Natural killer cell (primary cell): ENCODE results near the gene YPEL1. TPM values are rescaled to one million over a fixed set of nuclear protein-coding genes. Genes with fewer than 3 reads are reported as not detected.
"Not testable (repeated sequence)": the region's sequence is repeated elsewhere in the genome, so short reads cannot be mapped to it uniquely, and the experiment has no call there.

Experiments used
- ATAC-seq, 3 donors: fragments of 150-1000 bp in 2 of 3; fragments of 200-7000 bp in 1 of 3; cut with Tn5 transposase; 1 replicate in 1 of 3; 2 replicates in 2 of 3; pipeline ENCODE4 v1.10.0; 2021; ENCODE audit warnings: mild to moderate bottlenecking in 2 of 3, moderate library complexity in 2 of 3
- DNase-seq, 2 donors: peaks; one replicate each; pipeline versions ENCODE4 v3.0.0 to v3.0.0-alpha.2; 2013 to 2021; ENCODE audit warnings: mixed read lengths in 1 of 2
- H3K27ac ChIP-seq: one replicate; pipeline ENCODE4 v1.5.1; 2013; ENCODE audit warnings: mild to moderate bottlenecking, low read length
- H3K27me3 ChIP-seq: one replicate; pipeline ENCODE4 v1.6.1; 2013; ENCODE audit warnings: low read length; ENCODE audit not compliant: control insufficient read depth, insufficient read depth
- H3K36me3 ChIP-seq: one replicate; pipeline ENCODE4 v1.6.1; 2013; ENCODE audit warnings: low read length; ENCODE audit not compliant: control insufficient read depth, insufficient read depth
- H3K4me1 ChIP-seq: one replicate; pipeline ENCODE4 v1.6.1; 2013; ENCODE audit warnings: low read length; ENCODE audit not compliant: control insufficient read depth, insufficient read depth
- H3K4me3 ChIP-seq: one replicate; pipeline ENCODE4 v1.5.1; 2013; ENCODE audit warnings: low read length
- H3K9me3 ChIP-seq: one replicate; pipeline ENCODE4 v1.6.1; 2013; ENCODE audit warnings: low read length; ENCODE audit not compliant: control insufficient read depth, insufficient read depth
- H3K27ac Mint-ChIP-seq, 2 donors: one replicate each; pipeline ENCODE4 v1.8.0; 2022; ENCODE audit warnings: mild to moderate bottlenecking in 2 of 2, mixed read lengths in 2 of 2, moderate library complexity in 1 of 2
- H3K27me3 Mint-ChIP-seq, 2 donors: one replicate each; pipeline ENCODE4 v1.8.0; 2022; ENCODE audit warnings: low read depth in 2 of 2, mixed read lengths in 2 of 2
- H3K36me3 Mint-ChIP-seq: one replicate; pipeline ENCODE4 v1.8.0; 2022; ENCODE audit warnings: mixed read lengths
- H3K4me1 Mint-ChIP-seq, 2 donors: one replicate each; pipeline ENCODE4 v1.8.0; 2022; ENCODE audit warnings: mixed read lengths in 2 of 2
- H3K4me3 Mint-ChIP-seq: one replicate; pipeline ENCODE4 v1.8.0; 2022; ENCODE audit warnings: mild to moderate bottlenecking, moderate library complexity, mixed read lengths
- H3K9me3 Mint-ChIP-seq, 2 donors: one replicate each; pipeline ENCODE4 v1.8.0; 2022; ENCODE audit warnings: mixed read lengths in 2 of 2
- WGBS: methylation state at CpG from one replicate; pipeline ENCODE4 v1.1.7; 2013; ENCODE audit warnings: missing lambda C conversion rate; ENCODE audit not compliant: insufficient coverage; 5-methylcytosine and 5-hydroxymethylcytosine counted together
- intact Hi-C: fragments of 100-400 bp; cut with micrococcal nuclease; formaldehyde crosslinking; loops from one replicate; pipeline ENCODE4 v1.14.2; 2022
- total RNA-seq, 4 donors: library from RNA; stranded (reverse); fragments of 120-200 nt in 1 of 4; gene quantifications; one replicate each; pipeline versions ENCODE4 v1.2.3 to v1.2.4, GENCODE V29; 2013 to 2022
- TF ChIP-seq, protein P1 (sequence below): fragments of 200-600 bp; IDR thresholded peaks from one replicate; pipeline ENCODE4 v1.8.0; 2022; ENCODE audit warnings: antibody characterized with exemption

YPEL1 gene
- total RNA-seq, 3 donors from 2014 or later (not counting 1 experiment from before 2014, with no cell fraction given): 59.9 to 86.3 (median 68.8) TPM

DNA sequence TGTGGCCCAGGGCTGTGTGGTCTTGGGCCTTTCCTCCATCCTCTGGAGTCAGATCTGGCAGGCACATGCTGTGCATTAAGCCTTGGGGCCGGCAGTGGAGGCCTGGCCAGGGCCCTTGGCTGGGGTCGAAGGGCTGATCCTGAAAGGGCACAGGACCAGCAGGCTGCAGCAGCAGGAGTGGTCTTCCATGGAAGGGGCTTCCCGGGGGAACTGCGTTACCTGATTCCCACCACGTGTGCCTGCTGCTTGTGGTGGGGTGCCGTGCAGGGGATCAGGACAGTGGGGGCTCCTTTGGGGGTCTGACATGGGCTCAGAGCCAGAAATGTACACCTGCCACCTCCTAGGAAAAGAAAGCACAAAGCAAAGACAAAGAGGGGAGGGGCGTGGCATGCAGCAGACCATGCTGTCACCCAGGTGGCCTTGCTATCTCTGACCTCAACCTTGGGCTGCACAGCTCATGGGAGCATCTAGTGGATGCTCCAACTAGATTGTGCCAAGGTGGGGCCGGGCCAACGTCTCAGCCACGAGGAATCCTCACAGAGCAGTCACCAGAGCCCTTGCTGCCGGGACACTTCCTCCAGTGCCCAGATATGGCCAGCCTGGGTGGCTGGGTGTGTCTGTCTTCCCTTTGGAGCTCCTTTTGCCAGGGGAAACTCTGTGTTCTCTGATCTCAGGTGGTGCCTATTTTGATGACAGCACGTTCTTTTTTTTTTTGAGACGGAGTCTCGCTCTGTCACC is 17.9 kb upstream of the YPEL1 start:
- Mint-ChIP-seq H3K4me3 (no peak overlapping the region), H3K9me3 (no peaks in the 10 kb centered on the region), H3K27ac (peak overlapping the region in 1 of 2 donors; percentile 69), H3K4me1 (peaks cover 61 to 69% of the 10 kb centered on the region in 2 donors), H3K27me3 (no peaks in the 10 kb centered on the region), H3K36me3 (peaks cover 6% of the 10 kb centered on the region)
- ATAC-seq: no peak
- Histone ChIP-seq H3K36me3 (peaks cover 14% of the 10 kb centered on the region), H3K27ac (no peak overlapping the region), H3K4me1 (peaks cover 40% of the 10 kb centered on the region), H3K27me3 (no peaks in the 10 kb centered on the region), H3K9me3 (no peaks in the 10 kb centered on the region), H3K4me3 (no peak overlapping the region)
- intact Hi-C loops: no loop called here
- TF ChIP-seq, protein P1, sequence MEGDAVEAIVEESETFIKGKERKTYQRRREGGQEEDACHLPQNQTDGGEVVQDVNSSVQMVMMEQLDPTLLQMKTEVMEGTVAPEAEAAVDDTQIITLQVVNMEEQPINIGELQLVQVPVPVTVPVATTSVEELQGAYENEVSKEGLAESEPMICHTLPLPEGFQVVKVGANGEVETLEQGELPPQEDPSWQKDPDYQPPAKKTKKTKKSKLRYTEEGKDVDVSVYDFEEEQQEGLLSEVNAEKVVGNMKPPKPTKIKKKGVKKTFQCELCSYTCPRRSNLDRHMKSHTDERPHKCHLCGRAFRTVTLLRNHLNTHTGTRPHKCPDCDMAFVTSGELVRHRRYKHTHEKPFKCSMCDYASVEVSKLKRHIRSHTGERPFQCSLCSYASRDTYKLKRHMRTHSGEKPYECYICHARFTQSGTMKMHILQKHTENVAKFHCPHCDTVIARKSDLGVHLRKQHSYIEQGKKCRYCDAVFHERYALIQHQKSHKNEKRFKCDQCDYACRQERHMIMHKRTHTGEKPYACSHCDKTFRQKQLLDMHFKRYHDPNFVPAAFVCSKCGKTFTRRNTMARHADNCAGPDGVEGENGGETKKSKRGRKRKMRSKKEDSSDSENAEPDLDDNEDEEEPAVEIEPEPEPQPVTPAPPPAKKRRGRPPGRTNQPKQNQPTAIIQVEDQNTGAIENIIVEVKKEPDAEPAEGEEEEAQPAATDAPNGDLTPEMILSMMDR: no peak
- DNase-seq: no peak
- 90% methylated on average over 14 of the region's 14 CpGs for WGBS

DNA sequence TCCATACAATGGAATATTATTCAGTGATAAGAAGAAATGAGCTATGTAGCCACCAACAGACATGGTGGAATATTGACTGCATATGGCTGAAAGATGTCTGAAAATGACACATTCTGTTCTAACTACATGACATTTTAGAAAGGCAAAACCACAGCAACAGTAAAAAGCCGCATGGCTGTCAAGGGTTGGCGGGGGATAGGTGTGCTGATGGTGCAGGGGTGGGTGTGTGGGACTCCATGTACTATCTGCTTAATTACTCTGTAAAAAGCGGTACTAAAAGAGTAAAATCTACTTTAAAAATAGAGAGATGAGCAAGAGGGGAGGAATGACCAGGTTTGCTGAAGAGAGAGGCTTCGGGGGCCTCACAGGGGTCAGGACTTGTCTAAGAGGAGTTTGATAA is 16.7 kb upstream of the YPEL1 start:
- H3K4me3 ChIP-seq: no peak overlapping the region
- H3K4me1 ChIP-seq: peaks cover 37% of the 10 kb centered on the region
- Mint-ChIP-seq H3K4me3 (no peak overlapping the region), H3K36me3 (peaks cover 4% of the 10 kb centered on the region), H3K9me3 (no peaks in the 10 kb centered on the region), H3K4me1 (peaks cover 58 to 69% of the 10 kb centered on the region in 2 donors), H3K27ac (peak overlapping the region; percentile 14 to 84), H3K27me3 (no peaks in the 10 kb centered on the region)
- DNase-seq (no peak), ATAC-seq (peak in 1 of 3 donors; percentile 51)
- H3K27me3 ChIP-seq: no peaks in the 10 kb centered on the region
- H3K36me3 ChIP-seq: peaks cover 9% of the 10 kb centered on the region
- H3K27ac ChIP-seq: peak overlapping the region; percentile 7
- H3K9me3 ChIP-seq: no peaks in the 10 kb centered on the region
- intact Hi-C loops: no loop called here
- WGBS: 67% methylated on average over 4 of the region's 4 CpGs
- TF ChIP-seq, protein P1: no peak

DNA sequence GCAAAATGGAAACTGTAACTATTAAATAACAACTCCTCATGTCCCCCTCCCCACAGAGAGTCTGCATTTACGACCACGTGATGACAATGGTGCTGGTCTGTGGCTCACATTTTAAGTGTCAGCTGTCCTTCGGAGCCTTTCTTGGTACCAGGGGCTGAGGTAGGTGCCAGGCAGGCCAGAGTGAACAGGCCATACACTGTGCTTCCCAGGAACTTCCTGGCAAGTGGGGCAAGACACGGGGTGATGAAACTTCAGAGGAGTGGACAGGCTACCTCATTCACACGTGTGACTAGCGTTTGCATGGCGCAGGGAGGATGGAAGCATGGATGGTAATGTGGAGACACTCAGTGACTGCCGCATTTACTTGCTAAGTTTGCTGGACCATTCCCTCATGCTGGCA is 10.4 kb upstream of the YPEL1 start:
- no peaks in the 10 kb centered on the region for H3K27me3 Mint-ChIP-seq
- TF ChIP-seq, protein P1: no peak
- H3K36me3 Mint-ChIP-seq: no peaks in the 10 kb centered on the region

DNA sequence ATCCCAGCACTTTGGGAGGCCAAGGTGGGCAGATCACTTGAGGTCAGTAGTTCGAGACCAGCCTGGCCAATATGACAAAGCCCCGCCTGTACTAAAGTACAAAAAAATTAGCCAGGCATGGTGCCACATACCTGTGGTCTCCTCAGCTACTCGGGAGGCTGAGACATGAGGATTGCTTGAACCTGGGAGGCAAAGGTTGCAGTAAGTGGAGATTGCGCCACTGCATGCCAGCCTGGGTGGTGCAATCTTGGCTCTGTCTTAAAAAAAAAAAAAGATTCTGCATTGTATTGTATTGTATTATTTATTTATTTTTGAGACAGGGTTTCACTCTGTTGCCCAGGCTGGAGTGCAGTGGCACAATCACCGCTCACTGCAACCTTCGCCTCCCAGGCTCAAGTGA is 9.3 kb upstream of the YPEL1 start:
- H3K27me3 ChIP-seq, H3K9me3 ChIP-seq, H3K27ac ChIP-seq, H3K27me3 Mint-ChIP-seq, H3K4me1 ChIP-seq, DNase-seq, H3K4me3 Mint-ChIP-seq, H3K27ac Mint-ChIP-seq, H3K36me3 Mint-ChIP-seq, H3K36me3 ChIP-seq, H3K4me3 ChIP-seq, H3K9me3 Mint-ChIP-seq, intact Hi-C loops, ATAC-seq: not testable (repeated sequence)
- H3K4me1 Mint-ChIP-seq: peaks cover 12 to 27% of the 10 kb centered on the region in 2 donors
- WGBS: 96% methylated on average over 6 of the region's 6 CpGs

More for the DNA sequence above, 10.4 kb upstream of the YPEL1 start:
- Histone ChIP-seq H3K4me3 (no peak overlapping the region), H3K36me3 (no peaks in the 10 kb centered on the region), H3K9me3 (no peaks in the 10 kb centered on the region), H3K27me3 (no peaks in the 10 kb centered on the region), H3K27ac (no peak overlapping the region), H3K4me1 (peaks cover 8% of the 10 kb centered on the region)
- WGBS: 95% methylated on average over 8 of the region's 8 CpGs
- Mint-ChIP-seq H3K9me3 (no peaks in the 10 kb centered on the region), H3K4me3 (no peak overlapping the region), H3K4me1 (peaks cover 12 to 27% of the 10 kb centered on the region in 2 donors), H3K27ac (no peak overlapping the region)
- intact Hi-C loops: no loop called here
- DNase-seq: no peak
- ATAC-seq: no peak
